Adrenal gland (tissue), 12 donors: ENCODE results near the gene SLC9A3. TPM values are rescaled to one million over a fixed set of nuclear protein-coding genes. Genes with fewer than 3 reads are reported as not detected.
A peak's percentile ranks its signal among the peaks of the same experiment; 100 is the strongest.

ENCODE experiments used
- DNase-seq, 7 donors: peaks; one replicate each; pipeline ENCODE4 v3.0.0-alpha.2; 2019 to 2020
- H3K27ac ChIP-seq, 5 donors: fragments of 200-600 bp; sonication (generic) in 4 of 5; 1 replicate in 3 of 5; 2 replicates in 2 of 5; pipeline versions ENCODE4 v1.5.1 to v1.8.0; 2016 to 2020; ENCODE audit warnings: mild to moderate bottlenecking in 1 of 5
- H3K27me3 ChIP-seq: fragments of 200-600 bp; 2 replicates; pipeline ENCODE4 v1.8.0; 2021
- H3K36me3 ChIP-seq, 2 donors: fragments of 200-600 bp; replicated peaks in 1 of 2; 1 replicate in 1 of 2; 2 replicates in 1 of 2; pipeline versions ENCODE4 v1.5.1 to v1.8.0; 2018 to 2022
- H3K4me1 ChIP-seq, 2 donors: fragments of 200-600 bp; replicated peaks in 1 of 2; 1 replicate in 1 of 2; 2 replicates in 1 of 2; pipeline versions ENCODE4 v1.5.1 to v1.8.0; 2018 to 2021
- H3K4me3 ChIP-seq, 4 donors: fragments of 200-600 bp; sonication (generic) in 3 of 4; one replicate each; pipeline ENCODE4 v1.5.1; 2016 to 2018
- H3K9me3 ChIP-seq, 3 donors: fragments of 200-600 bp; sonication (generic) in 1 of 3; replicated peaks in 1 of 3; 1 replicate in 2 of 3; 2 replicates in 1 of 3; pipeline versions ENCODE4 v1.5.1 to v1.8.0; 2016 to 2021
- CTCF ChIP-seq, 6 experiments: fragments of 450-650 bp in 4 of 6; fragments of 200-600 bp in 2 of 6; sonication (generic) in 1 of 6; IDR thresholded peaks; 1 replicate in 5 of 6; 2 replicates in 1 of 6; pipeline versions ENCODE4 v1.5.1 to v1.8.0; 2016 to 2021; ENCODE audit warnings: antibody characterized with exemption in 6 of 6, mild to moderate bottlenecking in 2 of 6, moderate library complexity in 1 of 6
- POLR2A ChIP-seq, 2 donors: fragments of 450-650 bp; IDR thresholded peaks; one replicate each; pipeline ENCODE4 v1.6.1; 2017; ENCODE audit warnings: antibody characterized with exemption in 2 of 2, mild to moderate bottlenecking in 2 of 2, moderate library complexity in 1 of 2
- WGBS, 4 donors: extraction: QIAGEN DNeasy Blood & Tissue Kit in 2 of 4; methylation state at CpG; one replicate each; pipeline versions ENCODE4 v1.1.5 to v1.1.7; 2013 to 2017; 5-methylcytosine and 5-hydroxymethylcytosine counted together
- intact Hi-C, 2 donors: fragments of 100-400 bp; cut with DNase I; formaldehyde crosslinking; loops; one replicate each; pipeline versions ENCODE4 v1.14.1 to v1.15.0; 2022 to 2023
- polyA plus RNA-seq, 3 donors: library from polyadenylated mRNA; stranded (reverse); fragments of 200-250 nt in 2 of 3; fragments of 350-450 nt in 1 of 3; fragmentation: Illumina TruSeq in 1 of 3; extraction: RNeasy Lipid Tissue Mini Kit (QIAGEN cat#74804) in 1 of 3; gene quantifications; one replicate each; pipeline ENCODE4 v1.2.3, GENCODE V29; 2013 to 2014
- total RNA-seq, 9 donors: library from RNA; depleted of rRNA in 4 of 9; stranded (reverse); fragments of >200 nt in 4 of 9; fragments of 120-200 nt in 1 of 9; fragmentation: NEBNext Ultra II Directional in 1 of 9; extraction: Animal tissue kit (Norgen Biotek cat#: 25700) in 1 of 9; gene quantifications; one replicate each; pipeline versions ENCODE4 v1.1.0 to v1.2.4, GENCODE V29; 2013 to 2023
- donor health status: healthy with polysubstance abuse.
- donor health status: Bipolar disorder and iron deficiency.
- donor health status: DM: yes; HTN: yes; CAD: no.
- donor health status: DM: no; HTN: no; CAD: no.
- donor health status: DM: no; HTN: no; CAD: no.
- donor health status: DM: yes; HTN: yes; CAD: no.

Gene SLC9A3
- total and polyA plus RNA-seq, 12 donors = 0.83 to 5.5 (median 1.7) TPM

GRCh38 chr5:456351-457194 lies 67.7 kb downstream of the SLC9A3 start:
- TF ChIP-seq POLR2A (IDR thresholded peaks at IDR 0.05) (no peak), CTCF (IDR thresholded peaks at IDR 0.05) (no peak)
- Histone ChIP-seq H3K9me3 (peaks cover 0 to 10% (median 3%) of the 10 kb centered on the region in 3 donors), H3K27me3 (no peaks in the 10 kb centered on the region), H3K36me3 (peaks cover 0 to 70% of the 10 kb centered on the region in 2 donors), H3K4me3 (no peak overlapping the region), H3K4me1 (no peaks in the 10 kb centered on the region), H3K27ac (no peak overlapping the region)
- WGBS, 4 donors = 89 to 94% (median 90%) methylated on average over 15 to 28 of the region's 28 CpGs
- DNase-seq = peak in 3 of 7 donors; percentile 6 to 35 (median 10)
- intact Hi-C loops = no loop called here

- no peak for TF ChIP-seq CTCF (IDR thresholded peaks at IDR 0.05)
- no peak for TF ChIP-seq POLR2A (IDR thresholded peaks at IDR 0.05)
- H3K9me3 ChIP-seq = peaks cover 0 to 11% (median 5%) of the 10 kb centered on the region in 3 donors
- no peak overlapping the region for H3K27ac ChIP-seq
- DNase-seq = peak in 1 of 7 donors; percentile 24
- H3K27me3 ChIP-seq = no peaks in the 10 kb centered on the region
- no peak overlapping the region for H3K4me3 ChIP-seq
- 94 to 95% (median 94%) methylated on average over 11 of the region's 11 CpGs for WGBS, 4 donors
- no peaks in the 10 kb centered on the region for H3K4me1 ChIP-seq
- peaks cover 0 to 69% of the 10 kb centered on the region in 2 donors for H3K36me3 ChIP-seq
- intact Hi-C loops = no loop called here
These were observed 68.4 kb downstream of the SLC9A3 start for GRCh38 chr5:455806-456205.

- intact Hi-C loops = no loop called here
- peaks cover 0 to 66% of the 10 kb centered on the region in 2 donors for H3K36me3 ChIP-seq
- peaks cover 0 to 11% (median 5%) of the 10 kb centered on the region in 3 donors for H3K9me3 ChIP-seq
- no peaks in the 10 kb centered on the region for H3K27me3 ChIP-seq
- H3K4me3 ChIP-seq = no peak overlapping the region
- no peak for TF ChIP-seq POLR2A (IDR thresholded peaks at IDR 0.05)
- no peak for TF ChIP-seq CTCF (IDR thresholded peaks at IDR 0.05)
- H3K4me1 ChIP-seq = no peaks in the 10 kb centered on the region
- WGBS, 4 donors = 79 to 95% (median 85%) methylated on average over 11 of the region's 11 CpGs
- DNase-seq = peak in 3 of 7 donors; percentile 2 to 38 (median 7)
- no peak overlapping the region for H3K27ac ChIP-seq
These were observed 69.3 kb downstream of the SLC9A3 start for GRCh38 chr5:454936-455335.

GRCh38 chr5:453725-454481 lies 70.3 kb downstream of the SLC9A3 start:
- WGBS, 4 donors = 92 to 97% (median 95%) methylated on average over 14 to 16 of the region's 16 CpGs
- Histone ChIP-seq H3K4me3 (no peak overlapping the region), H3K9me3 (peaks cover 0 to 11% (median 5%) of the 10 kb centered on the region in 3 donors), H3K27me3 (no peaks in the 10 kb centered on the region), H3K36me3 (peaks cover 0 to 66% of the 10 kb centered on the region in 2 donors), H3K4me1 (no peaks in the 10 kb centered on the region), H3K27ac (no peak overlapping the region)
- TF ChIP-seq POLR2A (IDR thresholded peaks at IDR 0.05) = no peak
- peak in 3 of 7 donors; percentile 4 to 42 (median 8) for DNase-seq
- intact Hi-C loops = no loop called here
